Central memory CD8-positive, alpha-beta T cell (primary cell): ENCODE data around the gene ABCA9.
"Not testable (repeated sequence)": the region's sequence is repeated elsewhere in the genome, so short reads cannot be mapped to it uniquely, and the experiment has no call there.

ENCODE experiments used
- ATAC-seq: fragments of 150-1000 bp; cut with Tn5 transposase; replicated peaks from 2 replicates; pipeline ENCODE4 v1.10.0; 2022; ENCODE audit warnings: mild to moderate bottlenecking, moderate FRiP score, moderate number of reproducible peaks; ENCODE audit not compliant: poor library complexity, severe bottlenecking; ENCODE audit errors: extremely low read depth
- DNase-seq, 2 donors: peaks; one replicate each; pipeline ENCODE4 v3.0.0; 2021; ENCODE audit warnings: low spot score in 2 of 2
- H3K27ac Mint-ChIP-seq: one replicate; pipeline ENCODE4 v1.8.0; 2022; ENCODE audit warnings: low read depth, mild to moderate bottlenecking, moderate library complexity, mixed read lengths
- H3K27me3 Mint-ChIP-seq: one replicate; pipeline ENCODE4 v1.8.0; 2022; ENCODE audit warnings: mixed read lengths
- H3K36me3 Mint-ChIP-seq: one replicate; pipeline ENCODE4 v1.8.0; 2022; ENCODE audit warnings: mild to moderate bottlenecking, moderate library complexity, mixed read lengths; ENCODE audit not compliant: insufficient read depth
- H3K4me1 Mint-ChIP-seq: one replicate; pipeline ENCODE4 v1.8.0; 2022; ENCODE audit warnings: mixed read lengths
- H3K4me3 Mint-ChIP-seq: one replicate; pipeline ENCODE4 v1.8.0; 2022; ENCODE audit warnings: mild to moderate bottlenecking, moderate library complexity, mixed read lengths
- H3K9me3 Mint-ChIP-seq: one replicate; pipeline ENCODE4 v1.8.0; 2022; ENCODE audit warnings: mixed read lengths

The ABCA9 gene

GRCh38 chr17:69075823-69076222 is 15.1 kb upstream of the ABCA9 start:
- DNase-seq (no peak), ATAC-seq (no peak)
- peaks cover 34% of the 10 kb centered on the region for H3K9me3 Mint-ChIP-seq
- no peaks in the 10 kb centered on the region for H3K36me3 Mint-ChIP-seq
- H3K4me1 Mint-ChIP-seq, result peaks cover 9% of the 10 kb centered on the region
- no peak overlapping the region for H3K27ac Mint-ChIP-seq
- peaks cover 14% of the 10 kb centered on the region for H3K27me3 Mint-ChIP-seq
- H3K4me3 Mint-ChIP-seq, result no peak overlapping the region

GRCh38 chr17:69073392-69073791 is 12.7 kb upstream of the ABCA9 start:
- H3K4me3 Mint-ChIP-seq, H3K36me3 Mint-ChIP-seq, H3K4me1 Mint-ChIP-seq, DNase-seq, H3K27ac Mint-ChIP-seq, ATAC-seq: not testable (repeated sequence)
- H3K27me3 Mint-ChIP-seq, result peaks cover 14% of the 10 kb centered on the region
- peaks cover 34% of the 10 kb centered on the region for H3K9me3 Mint-ChIP-seq

- not testable (repeated sequence) for H3K4me3 Mint-ChIP-seq, DNase-seq, H3K36me3 Mint-ChIP-seq, ATAC-seq, H3K27ac Mint-ChIP-seq, H3K4me1 Mint-ChIP-seq
- Mint-ChIP-seq H3K9me3 (peaks cover 34% of the 10 kb centered on the region), H3K27me3 (peaks cover 14% of the 10 kb centered on the region)
These were observed 12.1 kb upstream of the ABCA9 start for GRCh38 chr17:69072803-69073256.

- Mint-ChIP-seq H3K9me3 (peaks cover 25% of the 10 kb centered on the region), H3K27ac (peak overlapping the region; percentile 61)
- ATAC-seq, DNase-seq, H3K4me1 Mint-ChIP-seq, H3K36me3 Mint-ChIP-seq, H3K4me3 Mint-ChIP-seq, H3K27me3 Mint-ChIP-seq: not testable (repeated sequence)
These were observed 10.5 kb upstream of the ABCA9 start for GRCh38 chr17:69071233-69071586.

- H3K9me3 Mint-ChIP-seq, result peaks cover 25% of the 10 kb centered on the region
- ATAC-seq, result peak; percentile 28
- peak overlapping the region; percentile 61 for H3K27ac Mint-ChIP-seq
- DNase-seq, H3K36me3 Mint-ChIP-seq, H3K4me1 Mint-ChIP-seq, H3K4me3 Mint-ChIP-seq: not testable (repeated sequence)
- H3K27me3 Mint-ChIP-seq, result peaks cover 12% of the 10 kb centered on the region
These were observed 9.9 kb upstream of the ABCA9 start for GRCh38 chr17:69070378-69071232.

- Mint-ChIP-seq H3K9me3 (peaks cover 18% of the 10 kb centered on the region), H3K27me3 (peaks cover 22% of the 10 kb centered on the region), H3K4me3 (no peak overlapping the region), H3K4me1 (peaks cover 9% of the 10 kb centered on the region), H3K36me3 (no peaks in the 10 kb centered on the region), H3K27ac (no peak overlapping the region)
- no peak for DNase-seq
- no peak for ATAC-seq
These were observed 8.6 kb upstream of the ABCA9 start for GRCh38 chr17:69069226-69069750.

GRCh38 chr17:69067274-69068047 is 6.7 kb upstream of the ABCA9 start:
- Mint-ChIP-seq H3K4me3 (no peak overlapping the region), H3K27ac (peak overlapping the region; percentile 67), H3K27me3 (peaks cover 32% of the 10 kb centered on the region), H3K9me3 (peaks cover 8% of the 10 kb centered on the region), H3K36me3 (no peaks in the 10 kb centered on the region), H3K4me1 (peaks cover 9% of the 10 kb centered on the region)
- no peak for DNase-seq
- no peak for ATAC-seq

- H3K27ac Mint-ChIP-seq, result no peak overlapping the region
- peaks cover 32% of the 10 kb centered on the region for H3K27me3 Mint-ChIP-seq
- H3K9me3 Mint-ChIP-seq, result peaks cover 1% of the 10 kb centered on the region
- DNase-seq (no peak), ATAC-seq (no peak)
- no peak overlapping the region for H3K4me3 Mint-ChIP-seq
- peaks cover 4% of the 10 kb centered on the region for H3K4me1 Mint-ChIP-seq
- H3K36me3 Mint-ChIP-seq, result no peaks in the 10 kb centered on the region
These were observed 5.8 kb upstream of the ABCA9 start for GRCh38 chr17:69066482-69066881.

- Mint-ChIP-seq H3K36me3 (no peaks in the 10 kb centered on the region), H3K4me3 (no peak overlapping the region), H3K27ac (no peak overlapping the region), H3K9me3 (no peaks in the 10 kb centered on the region), H3K27me3 (peaks cover 32% of the 10 kb centered on the region), H3K4me1 (no peaks in the 10 kb centered on the region)
- ATAC-seq (no peak), DNase-seq (no peak)
These were observed 4.4 kb upstream of the ABCA9 start for GRCh38 chr17:69065113-69065512.

- ATAC-seq, result no peak
- H3K4me1 Mint-ChIP-seq, result no peaks in the 10 kb centered on the region
- no peak for DNase-seq
- H3K9me3 Mint-ChIP-seq, result no peaks in the 10 kb centered on the region
- H3K4me3 Mint-ChIP-seq, result no peak overlapping the region
- H3K36me3 Mint-ChIP-seq, result no peaks in the 10 kb centered on the region
- H3K27me3 Mint-ChIP-seq, result peaks cover 32% of the 10 kb centered on the region
- H3K27ac Mint-ChIP-seq, result no peak overlapping the region
These were observed 3.7 kb upstream of the ABCA9 start for GRCh38 chr17:69064476-69064875.

GRCh38 chr17:69064001-69064400 is 3.3 kb upstream of the ABCA9 start:
- no peaks in the 10 kb centered on the region for H3K9me3 Mint-ChIP-seq
- no peaks in the 10 kb centered on the region for H3K36me3 Mint-ChIP-seq
- no peaks in the 10 kb centered on the region for H3K4me1 Mint-ChIP-seq
- ATAC-seq (no peak), DNase-seq (no peak)
- H3K4me3 Mint-ChIP-seq, result no peak overlapping the region
- H3K27ac Mint-ChIP-seq, result no peak overlapping the region
- peaks cover 32% of the 10 kb centered on the region for H3K27me3 Mint-ChIP-seq

- Mint-ChIP-seq H3K27ac (no peak overlapping the region), H3K27me3 (peaks cover 32% of the 10 kb centered on the region)
These were observed 2.3 kb upstream of the ABCA9 start for GRCh38 chr17:69062860-69063581.

More at GRCh38 chr17:69062860-69063581, 2.3 kb upstream of the ABCA9 start:
- no peaks in the 10 kb centered on the region for H3K9me3 Mint-ChIP-seq
- DNase-seq, result no peak
- H3K36me3 Mint-ChIP-seq, result no peaks in the 10 kb centered on the region
- no peak for ATAC-seq
- H3K4me3 Mint-ChIP-seq, result no peak overlapping the region
- no peaks in the 10 kb centered on the region for H3K4me1 Mint-ChIP-seq
